GM13977 (cell line): ENCODE measurements around the gene PREX1.

Source experiments
- DNase-seq: peaks from one replicate; pipeline ENCODE4 v3.0.0; 2012; ENCODE audit warnings: low spot score
- CTCF ChIP-seq: IDR thresholded peaks from 2 replicates; pipeline ENCODE4 v1.5.1; 2012; ENCODE audit warnings: mild to moderate bottlenecking, control low read depth; ENCODE audit not compliant: insufficient read depth; ENCODE audit errors: extremely low read depth, missing control alignments
- in situ Hi-C: fragments of 300-500 bp; cut with MboI; formaldehyde crosslinking; loops from one replicate; pipeline ENCODE4 v1.12.0; 2022; ENCODE audit warnings: low sequenced_read_pairs, low pct_unique_long_range_greater_than_20kb, mixed read lengths, inconsistent platforms; ENCODE audit not compliant: unreplicated experiment

Gene PREX1

DNA sequence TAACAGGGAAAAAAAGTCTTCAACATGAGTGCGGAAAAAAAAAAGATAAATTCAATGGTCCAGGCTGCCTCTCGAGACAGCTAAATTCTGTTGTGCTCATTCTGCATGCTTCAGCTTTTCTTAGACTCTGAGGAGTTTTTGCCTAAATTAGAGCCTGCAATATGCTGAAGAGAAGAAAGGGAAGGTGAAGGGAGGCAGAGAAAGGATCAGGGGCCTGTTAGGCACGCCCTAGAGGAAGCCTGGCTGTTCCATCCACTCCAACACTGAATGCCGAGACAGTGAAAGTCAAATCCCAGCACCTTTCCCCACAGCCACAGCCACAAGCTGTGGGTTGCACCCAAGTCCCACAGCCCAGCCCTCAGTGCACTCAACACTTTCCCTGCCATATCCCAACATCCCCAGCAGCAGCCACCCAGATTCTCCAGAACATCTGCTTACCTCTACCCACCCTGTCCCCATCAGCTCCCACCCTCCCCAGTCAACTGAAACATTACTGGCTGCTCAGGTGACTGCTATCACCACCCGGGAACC, 37.3 kb downstream of the PREX1 start:
- in situ Hi-C loops, result no loop called here
- DNase-seq, result no peak
- TF ChIP-seq CTCF, result no peak

- in situ Hi-C loops, result no loop called here
- TF ChIP-seq CTCF, result no peak
- DNase-seq, result peak; percentile 55
Observed at GRCh38 chr20:48789781-48790472, 37.9 kb downstream of the PREX1 start.

DNA sequence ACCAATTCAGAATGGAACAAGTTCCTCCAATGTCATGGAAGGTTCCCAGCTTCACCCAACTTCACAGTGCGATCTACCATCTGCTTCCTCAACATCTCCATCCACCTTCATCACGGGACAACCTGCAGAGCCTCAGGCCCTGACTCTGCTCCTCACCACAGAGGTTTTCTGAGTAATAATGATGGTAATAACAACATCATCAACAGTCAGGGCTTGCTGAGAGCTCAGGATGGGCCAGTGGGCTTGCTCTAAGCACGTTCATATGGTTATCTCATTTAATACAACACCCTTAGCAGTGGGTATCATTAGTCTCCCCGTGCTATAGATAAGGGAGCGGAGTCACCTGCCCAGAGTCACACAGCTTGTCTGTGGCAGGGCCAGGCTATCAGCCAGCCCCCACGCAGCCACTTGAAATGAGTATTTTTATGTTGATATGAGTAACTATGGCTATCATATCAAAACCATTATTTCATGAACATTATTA, 38.6 kb downstream of the PREX1 start:
- in situ Hi-C loops, result no loop called here
- no peak for TF ChIP-seq CTCF

GRCh38 chr20:48788486-48789072, 39.2 kb downstream of the PREX1 start:
- no peak for TF ChIP-seq CTCF
- in situ Hi-C loops, result no loop called here
- DNase-seq, result peak; percentile 71

More for the DNA sequence above, 38.6 kb downstream of the PREX1 start:
- peak; percentile 54 for DNase-seq

DNA sequence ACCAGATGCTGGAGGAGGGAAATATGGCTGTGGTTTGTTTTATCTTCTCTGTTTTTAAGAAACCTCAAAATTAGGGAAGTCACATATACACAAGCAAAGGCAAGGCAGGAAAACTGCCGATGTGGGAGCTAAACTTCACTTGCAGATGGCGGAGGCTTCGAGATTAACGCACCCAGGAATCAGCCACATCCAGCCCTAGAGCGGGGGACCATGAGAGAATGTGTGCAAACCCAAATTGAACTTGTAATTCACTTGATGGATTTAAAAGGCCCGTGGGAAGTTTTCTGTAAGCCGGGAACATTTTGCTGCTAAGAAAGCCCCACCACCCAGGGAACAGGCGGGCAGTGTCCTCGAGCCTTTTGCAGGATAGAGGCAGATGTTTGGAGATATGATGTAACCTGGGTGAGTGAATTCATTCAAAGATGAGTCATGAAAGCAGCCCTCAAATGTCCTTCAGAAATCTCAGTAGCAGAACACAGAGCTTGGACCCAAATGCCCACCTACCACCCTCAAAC, 39.9 kb downstream of the PREX1 start:
- no peak for TF ChIP-seq CTCF
- in situ Hi-C loops, result no loop called here
- peak; percentile 51 for DNase-seq

DNA sequence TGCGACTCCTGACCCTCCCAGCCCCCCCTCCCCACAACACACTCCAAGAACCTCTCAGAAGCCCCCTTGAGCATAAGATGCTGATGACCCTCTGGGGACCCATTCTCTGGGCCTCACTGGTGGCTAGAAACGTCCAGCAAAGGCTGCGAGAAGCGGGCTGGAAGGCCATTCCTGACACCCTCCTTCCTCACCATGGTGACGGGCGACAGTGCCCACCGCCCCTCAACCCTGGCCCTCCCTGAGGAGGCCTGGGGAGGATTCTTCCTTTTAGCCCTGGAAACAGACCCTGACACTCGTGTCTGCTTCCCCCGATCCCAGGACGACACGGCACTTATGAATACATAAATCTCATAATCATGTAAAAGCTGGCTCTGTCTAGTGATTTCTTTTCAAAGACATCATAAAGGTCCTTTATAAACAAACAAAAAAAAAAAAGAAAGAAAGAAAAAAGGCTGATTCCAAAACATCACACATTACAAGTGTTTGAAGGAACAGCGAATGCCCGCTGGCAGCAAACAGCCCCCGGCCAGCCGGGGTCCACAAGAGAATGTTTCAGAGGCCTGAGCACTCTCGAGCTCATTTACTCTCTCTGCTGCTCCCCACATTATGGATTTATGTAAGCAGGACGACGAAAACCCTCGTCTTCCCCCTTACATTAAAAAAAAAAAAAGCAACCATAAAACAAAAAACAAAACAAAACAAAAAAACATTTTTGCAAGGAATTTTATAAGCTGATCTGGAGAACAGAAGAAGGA, 40.7 kb downstream of the PREX1 start:
- DNase-seq, result no peak
- in situ Hi-C loops, result no loop called here
- TF ChIP-seq CTCF, result no peak
